GM21390 (cell line): ENCODE data around the gene IL4R.

Experiments used
- ATAC-seq: cut with Tn5 transposase; IDR thresholded peaks from one replicate; pipeline ENCODE4 v1.9.1; 2021; ENCODE audit not compliant: unreplicated experiment

IL4R gene

DNA sequence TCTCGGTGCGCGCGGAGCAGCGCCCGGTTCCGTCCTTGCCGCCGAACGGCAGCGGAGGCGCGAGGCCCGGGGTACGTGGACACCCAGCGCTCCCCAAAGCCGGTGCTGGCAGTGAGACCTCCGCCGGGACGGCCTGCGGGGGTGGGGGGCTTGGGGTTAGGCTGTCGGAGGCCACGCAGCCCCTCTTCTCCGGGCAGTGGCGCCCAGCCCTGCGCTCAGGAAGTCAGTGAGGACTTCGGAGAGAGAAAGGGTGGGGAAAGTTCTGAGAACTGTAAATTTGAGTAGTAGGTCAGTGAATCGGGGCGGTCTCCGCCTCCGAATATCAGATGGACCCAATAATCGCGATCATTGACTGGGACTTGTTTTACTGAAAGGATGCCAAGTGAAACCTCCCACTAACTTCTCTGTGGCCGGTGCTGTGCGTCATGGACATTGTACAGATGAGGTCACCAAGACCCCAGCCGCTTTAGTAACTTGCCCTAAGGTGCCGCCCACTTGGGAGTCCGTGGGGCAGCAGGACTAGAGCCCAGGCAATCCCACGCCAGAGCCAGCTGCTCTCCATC is 468 bp downstream of the IL4R start:
- no peak for ATAC-seq

DNA sequence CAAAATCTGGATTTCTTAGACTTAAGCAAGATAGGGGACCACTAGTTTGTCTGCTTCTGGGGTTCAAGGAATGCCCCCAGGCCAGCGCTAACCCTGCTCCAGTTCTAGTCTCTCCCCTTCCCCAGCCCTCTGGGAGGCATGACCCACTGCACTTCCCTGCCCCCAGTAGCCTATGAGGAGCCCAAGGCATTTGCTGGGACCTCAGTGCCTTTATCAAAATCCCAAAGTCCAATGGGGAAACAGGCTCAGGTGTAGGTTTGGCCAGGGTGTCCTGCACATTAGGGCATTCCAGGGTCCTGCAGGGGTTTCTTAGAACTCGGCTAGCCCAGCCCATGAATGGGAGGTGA is 1.2 kb downstream of the IL4R start:
- ATAC-seq: no peak

DNA sequence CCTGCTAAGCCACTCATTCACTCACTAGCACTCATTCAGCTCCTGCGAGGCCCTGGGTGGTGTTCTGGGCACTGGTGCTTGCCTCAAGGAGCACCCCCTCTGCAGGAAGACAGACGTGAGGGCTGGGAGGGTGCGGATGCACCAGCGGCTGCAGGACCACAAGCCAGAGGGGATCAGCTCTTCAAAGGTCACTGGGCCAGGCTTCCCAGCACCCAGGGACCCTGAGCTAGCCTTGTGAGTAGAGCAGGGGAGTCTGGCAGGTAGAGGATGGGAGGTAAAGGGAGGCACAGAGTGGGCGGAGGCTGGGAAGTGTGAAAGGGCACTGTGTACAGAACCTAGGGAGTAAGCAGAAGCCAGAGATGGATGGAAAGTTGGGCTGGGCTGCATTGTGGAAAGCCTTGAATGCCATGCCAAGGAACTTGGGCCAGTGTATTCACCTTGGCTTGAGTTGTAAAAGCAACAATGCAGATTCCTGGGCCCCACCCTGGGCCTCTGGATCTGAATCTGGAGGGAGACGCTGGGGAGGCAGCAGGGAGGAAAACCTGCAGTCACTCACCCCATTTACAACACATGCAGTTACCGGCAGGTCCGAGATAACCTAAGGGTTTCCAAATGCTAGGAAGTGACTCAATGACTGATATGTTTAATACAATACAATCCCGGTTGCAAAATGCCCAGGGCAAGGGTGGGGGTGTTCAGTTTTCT is 1.7 kb downstream of the IL4R start:
- ATAC-seq: no peak

DNA sequence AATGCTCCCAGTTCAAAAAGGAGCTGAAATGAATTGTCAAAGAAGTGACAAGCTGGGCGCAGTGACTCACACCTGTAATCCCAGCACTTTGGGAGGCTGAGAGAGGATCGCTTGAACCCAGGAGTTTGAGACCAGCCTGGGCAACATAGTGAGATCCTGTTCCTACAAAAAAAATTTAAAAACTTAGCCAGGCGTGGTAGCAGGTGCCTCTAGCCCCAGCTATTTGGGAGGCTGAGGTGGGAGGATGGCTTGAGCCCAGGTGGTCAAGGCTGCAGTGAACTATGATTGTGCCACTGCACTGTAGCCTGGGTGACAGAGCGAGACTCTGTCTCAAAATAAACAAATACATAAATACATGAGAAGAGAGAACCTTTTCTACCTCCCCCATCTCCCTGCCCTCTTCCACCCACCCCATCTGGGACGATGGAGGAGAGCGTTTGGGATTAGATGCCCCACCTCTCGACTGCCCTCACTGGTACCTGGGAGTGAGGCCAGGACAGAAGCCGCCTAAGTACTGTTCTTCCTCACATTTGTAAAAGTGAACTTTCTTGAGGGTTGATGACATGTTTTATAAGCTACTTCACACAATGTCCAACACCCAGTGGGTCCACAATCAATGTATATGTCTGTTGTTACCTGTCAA is 2.4 kb downstream of the IL4R start:
- no peak for ATAC-seq

DNA sequence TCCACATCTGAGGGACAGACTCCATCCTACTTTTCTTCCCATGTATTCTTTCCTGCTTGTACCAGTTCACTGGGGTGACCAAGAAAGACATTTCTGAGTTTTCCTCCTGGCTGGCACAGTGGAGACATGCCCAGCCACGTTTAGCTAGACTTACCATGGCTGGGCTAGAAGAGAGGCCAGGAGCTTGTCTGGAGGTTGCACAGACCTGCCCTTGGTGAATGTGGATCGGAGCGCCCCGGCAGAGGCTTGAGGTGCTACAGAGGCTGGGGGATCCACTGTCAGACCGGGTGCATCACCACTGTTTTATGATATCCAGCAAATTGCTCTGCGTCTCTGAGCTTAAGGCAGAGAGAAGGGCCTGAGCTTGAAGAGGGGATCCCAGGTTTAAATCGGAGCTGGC is 3.5 kb downstream of the IL4R start:
- ATAC-seq: no peak

DNA sequence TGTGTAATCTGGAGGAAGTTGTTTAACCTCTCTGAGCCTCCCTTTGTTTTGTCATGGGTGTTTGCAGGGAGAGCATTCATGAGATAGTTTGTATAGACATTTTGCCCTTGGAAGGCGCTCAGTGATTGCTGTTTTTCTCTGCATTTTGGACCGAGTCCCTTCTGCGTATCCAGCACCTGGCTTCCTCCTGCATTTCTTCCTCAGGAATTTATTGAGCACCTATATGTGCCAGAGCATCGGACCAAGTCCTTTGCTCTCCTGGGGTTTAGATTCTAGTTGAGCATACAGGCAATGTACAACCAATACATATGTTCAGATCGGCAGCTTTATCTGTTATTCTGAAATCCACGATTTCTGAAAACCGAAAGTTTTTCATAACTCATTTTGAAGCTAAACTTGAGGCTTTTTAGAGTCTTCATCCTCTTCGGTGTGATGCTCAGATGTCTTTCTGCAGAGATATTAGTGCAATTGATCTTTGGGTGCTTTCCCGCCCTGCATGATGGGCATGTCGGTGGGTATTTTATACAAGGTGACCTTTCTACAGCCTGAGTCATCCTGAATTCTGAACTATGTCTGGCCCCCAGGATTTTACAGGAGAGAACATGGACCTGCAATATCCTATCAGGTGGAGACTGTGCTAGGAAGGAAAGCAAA is 4.1 kb downstream of the IL4R start:
- ATAC-seq: no peak

DNA sequence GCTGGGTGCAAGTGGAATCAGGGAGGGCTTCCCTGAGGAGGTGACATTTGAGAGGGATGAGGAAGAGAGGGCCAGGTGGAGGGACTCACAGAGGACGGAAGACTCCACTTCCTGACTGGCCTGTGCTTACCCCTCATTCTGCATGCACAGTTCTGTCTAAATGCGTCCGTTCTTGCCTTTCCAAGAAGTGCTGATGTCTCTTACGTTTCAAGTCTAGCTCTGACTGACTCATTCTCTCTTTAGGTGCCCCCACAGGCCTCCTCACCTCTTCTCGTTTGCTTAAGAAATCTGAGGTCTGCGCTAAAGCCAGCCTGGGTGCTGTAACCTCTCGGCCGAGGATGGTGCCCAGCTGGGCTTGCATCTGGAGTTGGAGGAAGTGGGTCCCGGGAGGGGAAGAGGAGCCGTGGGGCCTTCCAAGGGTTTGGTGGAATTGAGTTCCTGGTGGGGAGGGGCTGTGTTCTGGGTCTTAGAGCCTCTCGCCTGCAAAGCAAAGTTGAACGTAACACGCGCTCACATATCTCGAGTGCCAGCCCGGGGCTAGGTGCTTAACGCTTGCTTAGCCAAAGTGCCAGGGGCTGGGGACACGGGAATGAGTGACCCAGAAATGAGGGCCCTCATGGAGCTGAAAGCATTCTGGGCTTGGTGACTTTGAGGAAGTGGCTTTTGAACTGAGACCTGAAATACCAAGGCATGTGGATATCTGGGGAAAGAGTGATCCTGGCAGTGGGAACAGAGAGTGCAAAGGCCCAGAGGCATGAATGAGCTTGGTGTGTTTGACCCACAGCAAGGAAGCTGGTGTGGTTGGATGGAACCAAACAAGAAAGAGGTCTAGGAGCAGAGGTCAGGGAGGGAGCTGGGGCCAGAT is 4.8 kb downstream of the IL4R start:
- ATAC-seq: no peak

DNA sequence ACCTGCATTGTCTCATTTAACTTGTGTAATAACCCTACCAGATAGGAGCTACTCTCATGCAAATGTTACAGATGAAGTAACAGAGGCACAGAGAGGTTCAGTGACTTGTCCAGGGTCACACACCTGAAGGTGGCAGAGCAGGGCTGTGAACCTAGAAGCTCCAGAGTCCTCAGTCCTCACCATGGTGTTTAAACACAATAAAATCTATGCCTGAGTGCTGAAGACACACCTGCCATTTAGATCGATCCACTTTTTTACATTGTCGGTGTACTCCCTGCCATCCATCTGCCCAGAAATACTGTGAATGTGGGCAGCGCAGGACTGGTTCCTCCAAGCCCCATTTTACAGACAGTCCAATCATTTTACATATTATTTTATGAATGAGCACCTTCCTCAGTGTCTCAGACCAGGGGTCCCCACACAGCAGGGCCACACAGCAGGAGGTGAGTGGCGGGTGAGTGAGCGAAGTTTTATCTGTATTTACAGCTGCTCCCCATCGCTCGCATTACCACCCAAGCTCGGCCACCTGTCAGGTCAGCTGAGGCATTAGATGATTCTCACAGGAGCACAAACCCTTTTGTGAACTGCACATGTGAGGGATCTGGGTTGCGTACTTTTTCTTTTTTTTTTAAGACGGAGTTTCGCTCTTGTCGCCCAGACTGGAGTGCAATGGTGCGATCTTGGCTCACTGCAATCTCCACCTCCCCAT is 5.6 kb downstream of the IL4R start:
- no peak for ATAC-seq

DNA sequence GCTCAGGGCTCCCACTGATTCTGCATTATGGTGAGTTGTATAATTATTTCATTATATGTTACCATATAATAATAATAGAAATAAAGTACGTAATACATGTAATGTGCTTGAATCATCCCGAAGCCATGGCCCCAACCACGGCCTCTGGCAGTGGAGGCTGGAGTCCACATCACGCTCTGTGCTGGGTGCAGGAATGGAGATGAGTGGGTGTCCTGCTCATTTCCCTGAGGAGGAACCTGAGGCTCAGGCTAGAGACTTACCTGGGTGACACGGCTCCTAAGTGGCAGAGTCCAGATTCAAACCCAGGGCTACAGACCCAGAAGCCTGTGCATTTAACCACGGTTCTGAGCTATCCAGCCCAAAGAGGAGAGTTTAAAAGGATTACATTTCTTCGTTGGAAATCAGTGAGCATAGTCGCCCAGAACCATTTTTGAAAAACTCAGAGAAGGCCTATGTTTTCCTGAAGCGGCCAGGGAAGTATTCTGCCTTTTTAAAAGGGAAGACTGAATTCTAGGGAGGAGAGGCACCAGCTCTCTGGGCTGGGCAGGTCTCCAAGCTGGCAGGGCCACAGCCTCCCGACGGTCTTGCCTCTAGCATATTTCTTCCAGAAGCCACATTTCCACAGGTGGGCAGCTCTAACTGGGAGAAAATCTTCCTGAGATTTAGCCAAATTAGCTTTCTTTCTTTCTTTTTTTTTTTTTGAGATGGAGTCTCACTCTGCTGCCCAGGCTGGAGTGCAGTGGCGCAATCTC is 6.7 kb downstream of the IL4R start:
- no peak for ATAC-seq

DNA sequence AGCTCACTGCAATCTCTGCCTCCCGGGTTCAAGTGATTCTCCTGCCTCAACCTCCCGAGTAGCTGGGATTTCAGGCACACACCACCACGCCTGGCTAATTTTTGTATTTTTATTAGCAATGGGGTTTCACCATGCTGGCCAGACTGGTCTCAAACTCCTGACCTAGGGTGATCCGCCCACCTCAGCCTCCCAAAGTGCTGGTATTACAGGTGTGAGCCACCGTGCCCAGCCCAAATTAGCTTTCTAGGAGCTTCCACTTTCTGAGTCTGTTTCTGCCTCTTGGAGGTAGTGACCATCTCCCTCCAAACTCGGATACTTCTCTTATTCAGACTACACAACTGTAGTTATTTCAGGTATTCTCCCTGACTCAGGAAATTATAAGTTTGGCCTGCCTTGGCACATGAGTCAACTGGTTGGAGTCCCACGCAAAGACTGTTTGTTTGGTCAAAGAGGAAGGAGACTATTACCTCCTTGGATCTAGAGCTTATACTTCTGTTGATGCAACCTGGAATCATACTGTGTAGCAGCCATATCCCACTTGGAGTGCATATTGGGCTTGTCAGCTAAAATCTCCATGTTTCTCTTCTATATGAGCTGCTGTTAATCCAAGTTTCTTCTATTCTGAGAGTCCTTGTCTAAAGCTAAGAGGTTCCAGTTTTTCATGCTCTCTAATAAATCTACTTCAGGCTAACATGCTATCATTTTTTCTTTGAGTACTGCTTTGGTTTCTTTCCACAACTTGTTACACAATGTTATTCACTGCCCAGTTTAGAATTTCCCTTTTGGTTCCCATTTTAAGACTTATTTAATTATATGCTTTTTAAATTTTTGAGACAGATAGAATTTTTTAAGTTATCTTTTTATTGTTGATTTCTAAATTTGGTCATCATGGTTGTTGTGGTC is 7.5 kb downstream of the IL4R start:
- no peak for ATAC-seq

DNA sequence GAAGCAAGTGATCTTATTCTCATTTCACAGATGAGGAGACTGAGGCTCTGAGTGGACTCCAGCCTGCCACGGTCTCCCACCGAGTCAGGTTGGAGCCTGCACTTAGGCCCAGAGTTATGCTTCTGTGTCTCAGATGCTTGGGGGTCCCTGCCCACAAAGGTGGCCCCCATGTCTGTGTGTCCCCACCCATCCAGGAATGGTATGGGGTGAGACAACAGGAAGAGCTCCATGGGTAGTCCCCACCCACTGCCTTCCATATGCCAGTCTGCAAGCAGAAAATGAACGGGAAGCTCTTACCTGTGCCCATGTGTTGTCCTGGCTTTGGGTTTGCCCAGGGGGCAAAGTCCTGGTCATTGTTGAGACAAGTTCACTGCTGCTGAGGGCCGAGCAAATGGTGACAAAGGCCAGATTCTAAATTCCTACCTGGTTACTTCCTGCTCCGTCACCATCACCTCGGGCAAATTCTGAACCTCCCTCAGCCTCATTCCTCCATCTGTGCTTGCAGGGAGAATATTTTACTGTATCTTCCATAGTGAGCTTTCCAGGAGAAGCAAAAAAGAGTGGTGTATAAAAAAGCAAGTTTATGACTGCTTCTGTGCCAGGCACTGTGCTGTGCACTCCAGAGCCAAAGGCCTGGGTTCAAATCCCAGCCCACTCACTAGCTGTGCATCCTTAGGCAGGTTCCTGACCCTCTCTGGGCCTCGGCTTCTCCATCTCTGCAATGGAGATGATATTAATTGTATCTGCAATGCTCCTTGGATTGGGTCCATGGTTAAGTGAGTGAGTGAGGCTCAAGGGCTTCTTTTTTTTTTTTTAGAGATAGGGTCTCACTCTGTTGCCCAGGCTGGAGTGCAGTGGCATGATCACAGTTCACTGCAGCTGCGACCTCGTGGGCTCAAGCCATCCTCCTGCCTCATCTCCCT is 9.3 kb downstream of the IL4R start:
- ATAC-seq: no peak

DNA sequence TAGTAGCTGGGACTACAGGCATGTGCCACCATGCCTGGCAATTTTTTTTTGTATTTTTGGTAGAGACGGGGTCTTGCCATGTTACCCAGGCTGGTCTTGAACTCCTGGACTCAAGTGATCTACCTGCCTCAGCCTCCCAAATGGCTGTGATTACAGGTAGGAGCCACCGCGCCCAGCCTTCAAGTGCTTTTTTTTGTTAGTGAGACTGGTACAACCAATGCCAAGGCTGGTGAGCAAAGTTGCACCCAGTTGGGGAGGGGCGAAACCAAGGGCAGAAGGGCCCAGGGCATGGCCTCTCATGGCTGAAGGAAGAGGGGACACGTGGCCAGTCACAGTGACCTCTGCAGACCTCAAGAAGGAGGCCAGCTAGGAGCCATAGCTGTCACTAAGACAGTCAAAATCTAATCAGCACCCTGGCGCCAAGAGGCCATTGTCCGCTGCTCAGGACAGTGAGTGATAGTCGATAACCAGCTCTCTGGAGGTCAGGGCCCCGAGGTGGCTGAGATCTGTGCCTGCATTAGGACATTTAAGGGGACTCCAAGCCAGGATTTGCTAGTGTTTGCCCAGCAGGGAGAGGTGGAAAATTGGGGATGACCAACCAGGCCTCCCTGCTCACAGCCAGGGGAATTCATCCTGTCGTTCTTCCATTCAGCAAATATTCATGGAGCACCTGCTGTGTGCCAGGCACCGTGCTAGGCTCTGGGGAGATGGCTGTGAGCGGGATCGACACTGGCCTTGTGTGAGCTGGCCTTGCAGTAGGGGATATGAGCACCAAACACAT is 10.2 kb downstream of the IL4R start:
- no peak for ATAC-seq

DNA sequence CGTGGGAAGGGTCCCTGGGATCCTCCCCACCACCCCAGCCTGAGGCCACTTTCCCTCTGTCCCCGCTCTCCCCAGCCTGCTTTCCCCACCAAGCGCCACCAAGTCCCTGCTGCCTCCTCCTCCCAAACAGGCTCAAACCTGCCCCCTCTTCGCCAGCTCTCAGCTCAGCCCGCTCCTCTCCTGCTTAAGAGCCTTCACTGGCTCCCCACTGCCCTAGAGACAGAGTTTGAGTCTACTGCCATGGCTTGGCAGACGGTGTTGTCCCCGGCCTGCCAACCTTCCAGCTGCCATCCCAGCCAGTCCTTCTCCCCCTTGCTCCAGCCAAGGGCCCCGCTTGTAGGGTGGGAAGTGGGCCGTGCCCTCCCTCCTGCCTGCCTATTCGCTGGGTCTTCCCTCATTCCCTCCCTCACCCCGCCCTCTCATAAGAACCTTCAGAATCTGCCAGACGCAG is 11.1 kb downstream of the IL4R start:
- no peak for ATAC-seq

DNA sequence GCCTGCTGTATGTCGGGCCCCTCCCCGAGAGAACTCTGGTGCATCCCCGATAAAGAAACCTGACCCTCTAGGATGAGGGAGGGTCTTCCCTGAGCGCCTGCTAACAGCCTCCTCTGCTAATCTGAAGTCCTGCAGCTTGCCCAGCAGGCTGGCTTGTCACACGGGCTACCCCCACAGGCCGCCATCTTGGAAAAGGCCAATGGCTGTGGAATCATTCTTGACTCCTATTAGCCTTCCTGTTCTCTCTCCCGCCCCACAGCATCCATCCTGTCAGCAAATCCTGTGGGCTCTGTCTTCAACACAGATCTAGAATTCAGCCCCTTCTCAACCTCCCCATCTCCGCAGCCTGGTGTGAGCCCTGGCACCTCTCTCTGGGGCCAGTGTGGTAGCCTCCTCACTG is 12.0 kb downstream of the IL4R start:
- no peak for ATAC-seq

DNA sequence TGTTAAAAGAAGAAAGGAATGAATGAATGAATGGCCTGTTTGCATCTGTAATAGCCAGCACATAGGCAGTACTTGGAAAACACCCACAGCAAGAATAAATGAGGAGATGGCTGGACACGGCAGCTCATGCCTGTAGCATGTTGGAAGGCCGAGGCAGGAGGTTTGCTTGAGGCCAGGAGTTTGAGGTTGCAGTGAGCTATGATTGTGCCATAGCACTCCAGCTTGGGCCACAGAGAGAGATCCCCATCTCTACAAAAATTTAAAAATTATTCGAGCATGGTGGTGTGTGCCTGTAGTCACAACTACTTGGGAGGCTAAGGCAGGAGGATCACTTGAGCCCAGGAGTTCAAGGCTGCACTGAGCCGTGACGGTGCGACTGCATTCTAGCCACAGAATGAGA is 12.5 kb downstream of the IL4R start:
- ATAC-seq: no peak

DNA sequence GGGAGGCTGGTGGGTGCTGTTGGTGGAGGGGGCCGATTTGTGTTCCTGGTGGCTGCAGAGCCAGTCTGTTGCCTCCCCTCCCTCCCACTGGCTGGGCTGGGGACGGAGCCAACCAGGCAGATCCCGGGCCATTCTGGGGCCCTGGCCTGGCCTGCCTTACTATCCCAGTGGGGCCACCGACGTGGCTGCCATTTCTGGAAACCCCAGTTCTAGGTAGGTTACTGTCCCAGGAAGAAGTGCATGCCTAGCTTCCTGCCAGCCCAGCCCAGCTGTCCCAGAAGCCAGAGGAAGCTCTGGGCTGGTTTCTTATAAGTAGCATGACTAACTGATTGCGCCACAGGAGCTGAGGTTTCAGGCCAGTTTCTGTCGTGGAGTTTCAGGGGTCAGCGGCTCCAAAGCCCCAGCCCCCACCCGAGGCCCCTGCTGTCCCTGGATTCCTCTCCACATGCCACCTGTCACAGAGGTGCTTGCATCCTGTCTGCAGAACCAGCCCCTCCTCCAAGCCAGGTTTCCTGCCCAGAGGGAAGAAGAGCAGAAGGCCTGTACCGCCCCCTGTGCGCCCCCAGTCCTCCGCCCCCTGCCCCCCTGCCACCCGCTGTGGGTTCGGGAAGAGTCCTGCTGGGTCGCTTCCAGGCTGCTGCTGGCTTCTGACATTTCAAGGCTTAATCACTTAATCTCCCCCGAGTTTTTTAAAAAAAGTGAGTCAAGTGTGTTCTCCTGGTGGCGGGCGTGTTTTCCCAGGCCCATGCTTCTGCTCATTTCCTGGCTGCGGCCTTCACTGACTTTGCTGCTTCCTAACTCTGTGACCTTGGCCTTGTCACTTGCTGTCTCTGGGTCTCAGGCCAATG is 13.2 kb downstream of the IL4R start:
- ATAC-seq: no peak
